Karpas-422 (cell line): ENCODE results near the gene HINFP. TPM values are rescaled to one million over a fixed set of nuclear protein-coding genes. Genes with fewer than 3 reads are reported as not detected.

Experiments
- DNase-seq: peaks from one replicate; pipeline ENCODE4 v3.0.0-alpha.2; 2015
- H2AFZ ChIP-seq: fragments of 200-600 bp; sonication (generic); 2 replicates; pipeline ENCODE4 v1.6.1; 2014; ENCODE audit warnings: antibody characterized with exemption, low read length, mixed read lengths
- H3K27ac ChIP-seq: fragments of 200-600 bp; sonication (generic); 2 replicates; pipeline ENCODE4 v1.5.1; 2014; ENCODE audit warnings: mild to moderate bottlenecking, low read length, moderate library complexity
- H3K27me3 ChIP-seq: fragments of 200-600 bp; sonication (generic); 2 replicates; pipeline ENCODE4 v1.6.1; 2014; ENCODE audit warnings: low read length, mixed read lengths
- H3K36me3 ChIP-seq: fragments of 200-600 bp; sonication (generic); 2 replicates; pipeline ENCODE4 v1.6.1; 2014; ENCODE audit warnings: low read length, mixed read lengths; ENCODE audit not compliant: insufficient read depth
- H3K4me1 ChIP-seq: fragments of 200-600 bp; sonication (generic); 2 replicates; pipeline ENCODE4 v1.6.1; 2014; ENCODE audit warnings: mild to moderate bottlenecking, low read length, mixed read lengths
- H3K4me2 ChIP-seq: fragments of 200-600 bp; sonication (generic); 2 replicates; pipeline ENCODE4 v1.6.1; 2014; ENCODE audit warnings: low read length, low read depth, mild to moderate bottlenecking; ENCODE audit not compliant: poor library complexity, severe bottlenecking
- H3K4me3 ChIP-seq: fragments of 200-600 bp; sonication (generic); 2 replicates; pipeline ENCODE4 v1.5.1; 2014; ENCODE audit warnings: mild to moderate bottlenecking, antibody characterized with exemption, low read length, mixed read lengths
- H3K79me2 ChIP-seq: fragments of 200-600 bp; sonication (generic); 2 replicates; pipeline ENCODE4 v1.6.1; 2014; ENCODE audit warnings: mild to moderate bottlenecking, low read length, mixed read lengths
- H3K9ac ChIP-seq: fragments of 200-600 bp; sonication (generic); 2 replicates; pipeline ENCODE4 v1.6.0; 2014; ENCODE audit warnings: low read length
- H3K9me2 ChIP-seq: fragments of 200-600 bp; sonication (generic), shearing (Covaris generic); replicated peaks from 2 replicates; pipeline ENCODE4 v1.6.0; 2014; ENCODE audit warnings: mild to moderate bottlenecking, low read length, moderate library complexity; ENCODE audit not compliant: insufficient read depth
- H3K9me3 ChIP-seq: fragments of 300-700, 200-600 bp; sonication (generic); 2 replicates; pipeline ENCODE4 v1.6.1; 2014; ENCODE audit warnings: low read length, mixed read lengths
- H4K20me1 ChIP-seq: fragments of 200-600 bp; sonication (generic); 2 replicates; pipeline ENCODE4 v1.6.1; 2014; ENCODE audit warnings: mild to moderate bottlenecking, antibody characterized with exemption, low read length, low read depth; ENCODE audit not compliant: insufficient read depth
- total RNA-seq: library from RNA; depleted of rRNA; stranded (reverse); fragments of >200 nt; shearing (Covaris generic); gene quantifications from 2 replicates; pipeline ENCODE4 v1.2.3, GENCODE V29; 2014; ENCODE audit warnings: low replicate concordance

HINFP gene
- total RNA-seq, 1 experiment from 2014 or later, result 22.4 TPM

GRCh38 chr11:119117004-119117706, 4.2 kb upstream of the HINFP start:
- DNase-seq, result no peak
- H3K4me3 ChIP-seq, result no peak overlapping the region
- 0 out of 2 replicates have a peak, but pooled peaks cover 2% of the 10 kb centered on the region for H4K20me1 ChIP-seq
- no peaks in the 10 kb centered on the region for H3K9me2 ChIP-seq
- H3K27ac ChIP-seq, result no peak overlapping the region
- H3K79me2 ChIP-seq, result peaks cover 7% of the 10 kb centered on the region
- H3K9me3 ChIP-seq, result no peaks in the 10 kb centered on the region
- H3K4me1 ChIP-seq, result peaks cover 10% of the 10 kb centered on the region
- no peak overlapping the region for H3K4me2 ChIP-seq
- H3K9ac ChIP-seq, result no peak overlapping the region
- no peak overlapping the region for H2AFZ ChIP-seq
- H3K27me3 ChIP-seq, result no peaks in the 10 kb centered on the region
- peaks cover 10% of the 10 kb centered on the region; the same call in 1 of the 2 replicates for H3K36me3 ChIP-seq

- Histone ChIP-seq H3K4me1 (peaks cover 16% of the 10 kb centered on the region), H3K9me3 (no peaks in the 10 kb centered on the region), H2AFZ (no peak overlapping the region), H3K9me2 (no peaks in the 10 kb centered on the region), H4K20me1 (0 out of 2 replicates have a peak, but pooled peaks cover 7% of the 10 kb centered on the region), H3K4me3 (no peak overlapping the region), H3K27me3 (no peaks in the 10 kb centered on the region), H3K36me3 (peaks cover 10% of the 10 kb centered on the region; the same call in 1 of the 2 replicates), H3K79me2 (peaks cover 16% of the 10 kb centered on the region), H3K27ac (no peak overlapping the region), H3K4me2 (no peak overlapping the region), H3K9ac (no peak overlapping the region)
- DNase-seq, result no peak
These were observed 3.2 kb upstream of the HINFP start for GRCh38 chr11:119118227-119118626.

GRCh38 chr11:119118946-119119345, 2.4 kb upstream of the HINFP start:
- Histone ChIP-seq H3K27me3 (no peaks in the 10 kb centered on the region), H3K4me3 (no peak overlapping the region), H3K9ac (no peak overlapping the region), H3K27ac (no peak overlapping the region), H3K4me1 (peaks cover 16% of the 10 kb centered on the region), H3K79me2 (peaks cover 19% of the 10 kb centered on the region), H3K9me3 (no peaks in the 10 kb centered on the region), H3K9me2 (no peaks in the 10 kb centered on the region), H4K20me1 (0 out of 2 replicates have a peak, but pooled peaks cover 7% of the 10 kb centered on the region), H3K36me3 (peaks cover 10% of the 10 kb centered on the region; the same call in 1 of the 2 replicates), H3K4me2 (no peak overlapping the region), H2AFZ (no peak overlapping the region)
- no peak for DNase-seq

- 0 out of 2 replicates have a peak, but pooled peaks cover 7% of the 10 kb centered on the region for H4K20me1 ChIP-seq
- no peaks in the 10 kb centered on the region for H3K9me2 ChIP-seq
- peak; percentile 53 for DNase-seq
- peak overlapping the region; percentile 62 for H3K4me3 ChIP-seq
- H3K4me1 ChIP-seq, result peaks cover 16% of the 10 kb centered on the region
- H2AFZ ChIP-seq, result no peak overlapping the region
- peaks cover 19% of the 10 kb centered on the region for H3K79me2 ChIP-seq
- H3K36me3 ChIP-seq, result peaks cover 10% of the 10 kb centered on the region; the same call in 1 of the 2 replicates
- peak overlapping the region; percentile 73 for H3K9ac ChIP-seq
- H3K27me3 ChIP-seq, result no peaks in the 10 kb centered on the region
- no peaks in the 10 kb centered on the region for H3K9me3 ChIP-seq
- H3K27ac ChIP-seq, result peak overlapping the region; percentile 78
- peak overlapping the region; percentile 76 for H3K4me2 ChIP-seq
These were observed 757 bp upstream of the HINFP start for GRCh38 chr11:119120639-119121007.

GRCh38 chr11:119121811-119122124, 388 bp downstream of the HINFP start:
- H3K27me3 ChIP-seq, result no peaks in the 10 kb centered on the region
- H3K9me3 ChIP-seq, result no peaks in the 10 kb centered on the region
- peak overlapping the region; percentile 87 for H3K4me2 ChIP-seq
- H3K9ac ChIP-seq, result peak overlapping the region; percentile 85
- 0 out of 2 replicates have a peak, but pooled peaks cover 7% of the 10 kb centered on the region for H4K20me1 ChIP-seq
- H3K79me2 ChIP-seq, result peaks cover 19% of the 10 kb centered on the region
- H3K27ac ChIP-seq, result no peak overlapping the region
- H3K4me1 ChIP-seq, result peaks cover 16% of the 10 kb centered on the region
- H3K36me3 ChIP-seq, result peaks cover 10% of the 10 kb centered on the region; the same call in 1 of the 2 replicates
- no peak overlapping the region for H2AFZ ChIP-seq
- H3K9me2 ChIP-seq, result no peaks in the 10 kb centered on the region
- no peak for DNase-seq
- peak overlapping the region; percentile 89 for H3K4me3 ChIP-seq

- no peaks in the 10 kb centered on the region for H3K9me3 ChIP-seq
- H4K20me1 ChIP-seq, result 0 out of 2 replicates have a peak, but pooled peaks cover 7% of the 10 kb centered on the region
- no peaks in the 10 kb centered on the region for H3K27me3 ChIP-seq
- no peak overlapping the region for H2AFZ ChIP-seq
- no peak overlapping the region for H3K27ac ChIP-seq
- H3K4me1 ChIP-seq, result peaks cover 8% of the 10 kb centered on the region
- no peak for DNase-seq
- H3K4me2 ChIP-seq, result no peak overlapping the region
- no peaks in the 10 kb centered on the region for H3K36me3 ChIP-seq
- H3K79me2 ChIP-seq, result peaks cover 19% of the 10 kb centered on the region
- H3K9me2 ChIP-seq, result no peaks in the 10 kb centered on the region
- no peak overlapping the region for H3K9ac ChIP-seq
- H3K4me3 ChIP-seq, result no peak overlapping the region
These were observed 4.4 kb downstream of the HINFP start for GRCh38 chr11:119125821-119126220.

- H3K4me1 ChIP-seq, result peaks cover 6% of the 10 kb centered on the region
- H3K36me3 ChIP-seq, result no peaks in the 10 kb centered on the region
- DNase-seq, result no peak
- 0 out of 2 replicates have a peak, but pooled peaks cover 7% of the 10 kb centered on the region for H4K20me1 ChIP-seq
- no peak overlapping the region for H3K4me3 ChIP-seq
- no peak overlapping the region for H3K9ac ChIP-seq
- peaks cover 16% of the 10 kb centered on the region for H3K79me2 ChIP-seq
- H3K27ac ChIP-seq, result no peak overlapping the region
- no peaks in the 10 kb centered on the region for H3K9me3 ChIP-seq
- no peak overlapping the region for H3K4me2 ChIP-seq
- H3K9me2 ChIP-seq, result no peaks in the 10 kb centered on the region
- no peak overlapping the region for H2AFZ ChIP-seq
- H3K27me3 ChIP-seq, result no peaks in the 10 kb centered on the region
These were observed 5.4 kb downstream of the HINFP start for GRCh38 chr11:119126675-119127268.

- no peak for DNase-seq
- H3K9me2 ChIP-seq, result no peaks in the 10 kb centered on the region
- no peak overlapping the region for H3K4me2 ChIP-seq
- no peaks in the 10 kb centered on the region for H3K9me3 ChIP-seq
- no peaks in the 10 kb centered on the region for H4K20me1 ChIP-seq
- H3K4me3 ChIP-seq, result no peak overlapping the region
- no peak overlapping the region for H3K27ac ChIP-seq
- no peaks in the 10 kb centered on the region; the same call in 1 of the 2 replicates for H3K4me1 ChIP-seq
- H3K36me3 ChIP-seq, result no peaks in the 10 kb centered on the region
- no peak overlapping the region for H2AFZ ChIP-seq
- H3K79me2 ChIP-seq, result no peaks in the 10 kb centered on the region
- H3K9ac ChIP-seq, result no peak overlapping the region
- H3K27me3 ChIP-seq, result no peaks in the 10 kb centered on the region
These were observed 9.3 kb downstream of the HINFP start for GRCh38 chr11:119130662-119131061.
